Measurements from ENCODE around the gene PSD4. TPM values are rescaled to one million over a fixed set of nuclear protein-coding genes. Genes with fewer than 3 reads are reported as not detected.

Gene PSD4
- total RNA-seq, 1 experiment from 2014 or later = 2.5 TPM

- DNase-seq (ENCODE audit: low read depth) = no peak
These were observed 48.1 kb downstream of the PSD4 start for GRCh38 chr2:113221846-113222245.

GRCh38 chr2:113223813-113224212 lies 50.0 kb downstream of the PSD4 start:
- DNase-seq (ENCODE audit: low read depth) = no peak

DNA sequence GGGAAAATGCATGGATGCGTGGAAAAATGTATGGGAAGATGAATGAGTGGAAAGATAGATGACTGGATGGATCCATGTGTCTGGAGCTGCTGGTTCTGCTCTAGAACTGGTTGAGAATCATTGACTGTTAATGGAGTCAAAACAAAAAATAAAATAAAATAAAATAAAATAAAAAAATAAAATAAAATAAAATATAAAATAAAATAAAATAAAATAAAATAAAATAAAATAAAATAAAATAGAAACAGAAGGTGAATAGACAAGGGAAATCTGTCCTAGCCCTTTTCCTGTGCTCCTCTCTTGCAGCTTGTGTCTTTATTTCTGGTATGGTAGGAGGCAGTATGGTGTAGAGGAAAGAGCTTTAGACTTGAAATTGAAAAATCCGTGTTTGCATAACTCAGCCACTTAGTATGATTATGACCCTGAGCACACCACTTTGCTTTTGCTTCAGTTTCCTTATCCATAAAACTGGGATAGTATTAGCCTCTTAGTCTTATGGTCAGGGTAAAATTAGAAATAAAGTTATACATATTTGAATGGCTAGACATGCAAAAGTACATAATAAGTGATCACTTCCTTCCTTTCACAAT lies 51.0 kb downstream of the PSD4 start:
- DNase-seq (ENCODE audit: low read depth) = no peak

DNA sequence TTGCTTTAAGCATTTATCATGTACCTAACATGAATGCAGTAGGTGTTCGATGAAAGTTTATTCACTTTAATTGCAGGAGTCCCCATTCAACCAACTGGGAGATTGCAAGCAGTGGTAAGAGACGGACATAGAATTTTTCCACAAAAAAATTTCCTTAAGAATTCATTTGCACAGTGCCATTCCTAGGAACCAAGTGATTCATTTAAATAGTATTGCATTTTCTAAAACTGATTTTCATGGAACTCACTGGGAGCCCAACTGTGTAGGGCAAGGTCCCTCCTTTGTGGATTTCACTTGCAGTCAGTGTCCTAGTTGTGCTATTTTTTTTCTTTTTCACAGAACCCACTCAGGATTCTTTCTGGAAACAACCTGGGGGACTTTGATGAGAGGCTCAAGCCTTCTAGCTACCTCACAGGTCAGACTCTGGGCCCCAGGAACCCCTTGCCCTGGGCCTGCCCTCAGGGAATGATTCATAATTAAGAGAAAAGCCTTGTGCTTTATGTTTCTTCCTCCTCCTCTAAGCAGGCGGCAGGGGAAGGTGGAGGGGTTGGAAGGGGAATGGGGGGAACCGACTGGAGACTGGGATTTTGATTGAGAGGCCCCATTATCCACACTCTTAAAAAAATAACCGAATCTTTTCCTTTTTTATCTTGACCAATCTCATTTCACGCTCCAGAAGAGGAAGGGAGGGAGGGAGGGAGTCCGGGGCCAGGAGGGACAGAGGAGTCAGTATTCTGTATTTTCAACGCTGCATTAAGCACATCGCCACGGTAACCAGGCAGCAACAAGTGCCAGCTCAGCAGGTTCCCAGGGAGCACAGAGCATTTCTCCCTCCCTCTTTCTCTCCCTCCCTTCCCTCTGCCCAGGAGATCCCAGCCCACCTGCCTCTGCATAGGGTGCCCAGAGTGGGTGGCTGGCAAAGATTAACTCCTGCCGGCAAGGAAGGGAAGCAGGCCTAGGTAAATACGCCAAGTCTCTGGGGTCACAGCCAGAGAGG lies 51.8 kb downstream of the PSD4 start:
- DNase-seq (ENCODE audit: low read depth) = peak; percentile 87

- DNase-seq (ENCODE audit: low read depth) = no peak
These were observed 52.7 kb downstream of the PSD4 start for GRCh38 chr2:113226462-113226861.

DNA sequence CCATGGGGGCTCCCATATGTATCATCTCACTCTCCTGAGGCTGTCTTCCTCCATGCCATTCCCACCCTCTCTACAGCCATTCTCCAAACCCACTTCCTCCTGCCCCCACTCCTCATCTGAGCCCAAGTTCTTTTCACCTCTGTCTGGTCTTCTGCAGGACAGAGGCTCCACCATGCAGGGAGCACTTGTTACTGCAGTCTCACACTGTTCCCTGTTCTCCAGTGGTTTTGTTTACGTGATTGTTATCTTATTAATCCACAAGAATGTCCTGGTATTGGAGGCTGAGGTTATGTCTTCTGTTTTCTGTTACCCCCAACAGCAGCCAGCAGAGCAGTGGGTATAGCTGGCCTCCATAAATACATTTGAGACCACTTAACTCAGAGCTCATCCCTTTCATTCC lies 53.5 kb downstream of the PSD4 start:
- DNase-seq (ENCODE audit: low read depth) = peak; percentile 44

DNA sequence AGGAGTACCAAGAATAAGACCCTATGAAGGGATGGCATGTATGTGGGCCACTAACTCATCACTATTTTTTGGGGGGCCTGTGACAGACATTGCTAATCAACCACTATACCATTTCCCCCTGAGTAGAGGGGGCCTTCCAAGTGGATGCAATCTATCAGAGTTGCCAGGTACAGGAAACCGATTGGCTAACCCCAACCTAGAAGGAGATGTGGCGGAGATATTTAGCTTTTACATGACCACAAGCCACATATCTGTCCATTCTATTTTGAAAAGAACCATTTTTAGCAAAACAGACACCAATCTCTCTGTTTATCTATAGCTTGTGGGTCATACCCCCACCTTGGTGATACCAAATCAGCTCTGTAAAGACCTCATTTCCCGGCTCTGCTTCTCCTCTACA lies 53.9 kb downstream of the PSD4 start:
- no peak for DNase-seq (ENCODE audit: low read depth)

- no peak for DNase-seq (ENCODE audit: low read depth)
These were observed 54.6 kb downstream of the PSD4 start for GRCh38 chr2:113228351-113228750.

DNA sequence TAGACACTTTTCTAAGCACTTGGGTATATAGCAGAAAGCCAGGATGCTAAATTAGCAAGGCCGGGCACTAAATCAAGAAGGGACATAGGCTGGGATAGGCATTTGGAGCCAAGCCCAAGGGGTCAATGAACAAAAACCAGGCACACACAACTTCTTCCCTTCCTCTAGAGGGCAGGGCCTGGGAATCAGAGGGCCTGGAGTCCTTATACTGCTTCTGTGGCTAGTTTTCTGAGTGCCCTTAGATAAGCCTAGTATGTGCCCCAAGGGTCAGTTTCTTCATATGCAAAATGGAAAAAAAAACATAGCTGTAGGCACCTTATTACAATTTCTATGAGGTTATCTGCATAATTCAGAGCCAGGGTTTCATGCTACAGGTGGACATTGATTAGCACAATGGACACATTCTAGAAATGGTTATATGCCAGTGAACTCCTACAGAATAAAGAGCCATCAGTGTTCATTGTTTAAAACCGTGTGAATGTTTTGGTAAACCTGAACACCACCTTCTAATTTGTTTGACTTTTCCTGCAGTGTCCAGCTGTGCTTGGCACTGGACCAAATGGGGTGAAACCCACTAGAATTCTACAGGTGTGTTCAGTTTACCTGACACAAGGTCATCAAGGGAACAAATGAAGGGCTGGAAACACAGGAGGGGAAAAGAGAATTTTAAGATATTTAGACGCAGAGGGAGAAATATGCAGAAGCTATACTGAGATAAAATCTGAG lies 55.4 kb downstream of the PSD4 start:
- DNase-seq (ENCODE audit: low read depth) = no peak

GRCh38 chr2:113229795-113230194 lies 56.0 kb downstream of the PSD4 start:
- DNase-seq (ENCODE audit: low read depth) = no peak

GRCh38 chr2:113230531-113230930 lies 56.8 kb downstream of the PSD4 start:
- DNase-seq (ENCODE audit: low read depth) = no peak

- DNase-seq (ENCODE audit: low read depth) = no peak
These were observed 57.3 kb downstream of the PSD4 start for GRCh38 chr2:113231064-113231463.

GRCh38 chr2:113232123-113232522 lies 58.4 kb downstream of the PSD4 start:
- no peak for DNase-seq (ENCODE audit: low read depth)

- no peak for DNase-seq (ENCODE audit: low read depth)
These were observed 59.0 kb downstream of the PSD4 start for GRCh38 chr2:113232740-113233139.

GRCh38 chr2:113233593-113234550 lies 60.1 kb downstream of the PSD4 start:
- DNase-seq (ENCODE audit: low read depth) = peak; percentile 73

DNA sequence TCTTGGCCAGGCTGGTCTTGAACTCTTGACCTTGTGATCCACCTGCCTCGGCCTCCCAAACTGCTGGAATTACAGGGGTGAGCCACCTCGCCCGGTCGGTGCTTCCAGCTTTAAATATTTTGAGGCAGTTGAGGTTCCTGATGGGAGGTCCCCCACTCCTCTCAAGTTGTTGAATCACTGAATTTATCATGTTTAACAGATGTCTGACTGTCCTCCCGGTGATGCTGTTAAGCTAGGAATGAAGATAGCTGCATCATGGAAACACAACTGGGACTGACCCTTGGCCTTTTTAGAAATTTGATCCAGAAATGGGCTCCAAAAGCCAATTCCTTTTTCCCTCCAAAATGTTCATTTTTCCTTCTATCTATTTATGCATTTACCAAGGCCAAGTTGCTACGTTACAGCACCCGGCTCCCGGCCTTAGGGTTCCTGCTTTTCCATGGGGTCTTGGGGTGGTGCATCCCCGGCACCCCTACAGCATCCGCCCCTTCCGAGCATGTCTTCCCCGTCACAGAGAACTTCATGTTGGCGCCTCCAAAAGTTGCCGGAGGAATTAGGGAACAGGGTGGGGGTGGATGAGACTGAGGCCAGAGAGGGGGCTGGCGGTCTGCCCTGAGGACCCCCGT lies 61.1 kb downstream of the PSD4 start:
- DNase-seq (ENCODE audit: low read depth) = peak; percentile 52

DNA sequence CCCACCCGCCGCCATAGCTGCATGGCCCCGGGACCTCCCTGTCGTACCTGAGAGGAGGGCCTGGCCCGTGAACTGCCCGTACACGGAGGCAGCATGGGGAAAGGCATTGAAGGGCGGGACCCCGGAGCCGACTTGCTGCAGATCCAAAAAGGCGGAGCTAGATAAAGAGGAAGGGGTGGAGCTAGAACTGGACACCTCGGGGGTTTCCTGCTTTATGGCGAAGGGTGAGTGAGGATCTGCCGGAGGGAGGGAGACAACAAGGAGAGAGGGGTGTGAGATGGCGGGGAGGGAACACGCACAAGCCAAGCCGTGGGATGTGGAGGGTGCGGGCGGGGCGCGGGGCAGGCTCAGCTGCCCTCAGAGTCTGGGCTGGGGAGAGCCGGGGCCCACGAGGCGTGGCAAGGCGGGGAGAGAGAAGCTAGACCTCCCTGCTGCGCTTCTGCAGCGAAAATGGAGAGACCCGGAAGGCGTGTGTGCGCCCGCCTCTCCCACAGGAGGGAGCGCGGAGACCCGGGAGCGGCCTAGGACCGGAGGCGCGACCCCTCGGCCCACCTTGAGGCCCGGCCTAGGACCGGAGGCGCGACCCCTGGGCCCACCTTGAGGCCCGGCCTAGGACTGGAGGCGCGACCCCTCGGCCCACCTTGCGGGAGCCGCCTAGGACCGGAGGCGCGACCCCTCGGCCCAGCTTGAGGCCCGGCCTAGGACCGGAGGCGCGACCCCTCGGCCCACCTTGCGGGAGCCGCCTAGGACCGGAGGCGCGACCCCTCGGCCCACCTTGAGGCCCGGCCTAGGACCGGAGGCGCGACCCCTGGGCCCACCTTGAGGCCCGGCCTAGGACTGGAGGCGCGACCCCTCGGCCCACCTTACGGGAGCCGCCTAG lies 61.8 kb downstream of the PSD4 start:
- DNase-seq (ENCODE audit: low read depth) = peak; percentile 96

GRCh38 chr2:113236367-113237159 lies 62.8 kb downstream of the PSD4 start:
- DNase-seq (ENCODE audit: low read depth) = peak; percentile 61

- peak; percentile 25 for DNase-seq (ENCODE audit: low read depth)
These were observed 63.9 kb downstream of the PSD4 start for GRCh38 chr2:113237604-113238160.

All from RPMI7951 (cell line).